Activated CD4-positive, CD25-positive, alpha-beta regulatory T cell treated with anti-CD3 and anti-CD28 coated beads, Interleukin-2, amount 50 U/mL, for 24 hours (primary cell): ENCODE results near the gene ZSCAN20.

Source experiments
- ATAC-seq, 2 donors: fragments of 150-1000 bp; cut with Tn5 transposase; one replicate each; pipeline ENCODE4 v1.10.0; 2021; ENCODE audit warnings: mild to moderate bottlenecking in 1 of 2, moderate library complexity in 1 of 2

Gene ZSCAN20

GRCh38 chr1:33472269-33472980 is at the start of gene ZSCAN20:
Gene ZSCAN20 (plus strand): TSS chr1:33472645. CDS start chr1:33479289, 6,644 bp downstream.
- peak; percentile 96 for ATAC-seq

- no peak for ATAC-seq
These were observed 48.2 kb upstream of the ZSCAN20 start for GRCh38 chr1:33424205-33424604.

GRCh38 chr1:33424610-33425009 is 47.8 kb upstream of the ZSCAN20 start:
- no peak for ATAC-seq

GRCh38 chr1:33425900-33426299 is 46.5 kb upstream of the ZSCAN20 start:
- ATAC-seq, result no peak

GRCh38 chr1:33426916-33427315 is 45.5 kb upstream of the ZSCAN20 start:
- no peak for ATAC-seq

GRCh38 chr1:33428661-33429060 is 43.8 kb upstream of the ZSCAN20 start:
- no peak for ATAC-seq

GRCh38 chr1:33429332-33429731 is 43.1 kb upstream of the ZSCAN20 start:
- no peak for ATAC-seq

GRCh38 chr1:33429856-33430691 is 42.4 kb upstream of the ZSCAN20 start:
- peak; percentile 1 to 8 for ATAC-seq

- ATAC-seq, result peak; percentile 94 to 97
These were observed 41.5 kb upstream of the ZSCAN20 start, which contains the start of gene PHC2 for GRCh38 chr1:33430692-33431593. Gene PHC2 (minus strand): TSS chr1:33431095. CDS start chr1:33375539, 55,556 bp downstream.

- ATAC-seq, result no peak
These were observed 38.7 kb upstream of the ZSCAN20 start for GRCh38 chr1:33433509-33434362.

- ATAC-seq, result no peak
These were observed 38.1 kb upstream of the ZSCAN20 start for GRCh38 chr1:33434363-33434750.

- ATAC-seq, result no peak
These were observed 37.2 kb upstream of the ZSCAN20 start for GRCh38 chr1:33435096-33435820.

- ATAC-seq, result no peak
These were observed 35.7 kb upstream of the ZSCAN20 start for GRCh38 chr1:33436557-33437285.

- no peak for ATAC-seq
These were observed 33.9 kb upstream of the ZSCAN20 start for GRCh38 chr1:33438364-33439160.

- ATAC-seq, result no peak
These were observed 32.8 kb upstream of the ZSCAN20 start for GRCh38 chr1:33439662-33440061.

- no peak for ATAC-seq
These were observed 31.2 kb upstream of the ZSCAN20 start for GRCh38 chr1:33441088-33441745.

GRCh38 chr1:33442141-33442540 is 30.3 kb upstream of the ZSCAN20 start:
- no peak for ATAC-seq

GRCh38 chr1:33443080-33443704 is 29.3 kb upstream of the ZSCAN20 start:
- ATAC-seq, result no peak
